Measurements from ENCODE around the gene GLDC.

The GLDC gene

GRCh38 chr9:6512085-6512657 lies 133.4 kb downstream of the GLDC start:
- H3K4me3 ChIP-seq (ENCODE audit: low read depth, low read length), result no peak overlapping the region

- no peak overlapping the region for H3K4me3 ChIP-seq (ENCODE audit: low read depth, low read length)
Observed at GRCh38 chr9:6506571-6506970, 139.0 kb downstream of the GLDC start.

GRCh38 chr9:6502399-6502798 lies 143.1 kb downstream of the GLDC start:
- H3K4me3 ChIP-seq (ENCODE audit: low read depth, low read length), result no peak overlapping the region

- H3K4me3 ChIP-seq (ENCODE audit: low read depth, low read length), result no peak overlapping the region
Observed at GRCh38 chr9:6501526-6502210, 143.9 kb downstream of the GLDC start.

DNA sequence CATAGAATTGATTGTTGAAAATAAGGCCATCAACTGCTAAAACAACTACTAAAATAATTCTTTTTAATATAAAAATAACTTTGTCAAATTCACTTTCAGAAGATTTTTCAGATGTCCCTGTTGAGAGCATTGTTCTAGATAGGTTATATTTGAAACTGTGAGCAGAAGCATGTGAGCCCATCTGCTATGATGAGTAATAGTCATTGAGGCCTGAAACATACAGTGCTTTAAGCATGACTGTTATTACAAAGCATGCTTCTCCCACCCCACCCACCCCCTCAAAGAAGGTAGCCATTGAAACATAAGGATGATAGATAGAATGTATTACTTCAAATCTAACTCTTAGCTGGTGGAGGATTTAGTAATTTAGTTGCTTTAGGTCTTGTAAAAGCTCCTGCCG lies 146.5 kb downstream of the GLDC start:
- H3K4me3 ChIP-seq (ENCODE audit: low read depth, low read length), result no peak overlapping the region

DNA sequence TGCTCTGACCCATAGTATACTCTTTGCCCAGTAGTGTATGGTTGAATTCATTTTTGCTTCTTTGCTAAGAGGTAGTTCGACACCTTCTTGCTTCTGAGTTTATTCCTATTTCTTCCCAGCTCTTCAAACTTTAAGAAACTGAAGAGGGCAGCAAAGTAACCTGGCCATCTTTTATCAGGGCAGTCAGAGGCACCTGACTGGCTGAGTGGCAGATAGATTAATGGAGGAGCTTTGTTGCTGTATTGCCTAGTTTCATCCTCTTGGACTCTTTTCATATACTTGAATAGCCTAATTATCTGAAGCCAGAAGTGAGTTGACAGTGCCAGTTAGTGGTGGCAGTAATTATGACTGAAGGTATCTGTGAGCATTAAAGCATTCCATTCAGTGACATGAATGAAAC lies 150.1 kb downstream of the GLDC start:
- no peak overlapping the region for H3K4me3 ChIP-seq (ENCODE audit: low read depth, low read length)

GRCh38 chr9:6490863-6491262 lies 154.7 kb downstream of the GLDC start:
- no peak overlapping the region for H3K4me3 ChIP-seq (ENCODE audit: low read depth, low read length)

DNA sequence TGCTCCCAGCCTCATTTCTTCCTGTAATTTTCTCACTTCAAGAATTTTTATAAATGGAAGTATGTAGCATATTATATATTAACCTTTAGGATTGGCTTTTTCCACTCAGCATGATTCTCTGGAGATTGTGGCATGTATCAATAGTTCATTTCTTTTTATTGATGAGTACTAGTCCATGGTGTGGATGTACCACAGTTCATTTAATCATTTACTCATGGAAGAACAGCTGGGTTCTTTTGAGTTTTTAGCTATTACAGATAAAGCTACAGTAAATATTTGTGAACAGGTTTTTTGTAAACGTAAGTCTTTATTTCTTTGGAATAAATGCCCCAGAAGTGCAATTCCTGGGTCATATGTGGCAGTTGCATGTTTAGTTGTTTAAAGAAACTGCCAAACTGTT lies 156.4 kb downstream of the GLDC start:
- no peak overlapping the region for H3K4me3 ChIP-seq (ENCODE audit: low read depth, low read length)

DNA sequence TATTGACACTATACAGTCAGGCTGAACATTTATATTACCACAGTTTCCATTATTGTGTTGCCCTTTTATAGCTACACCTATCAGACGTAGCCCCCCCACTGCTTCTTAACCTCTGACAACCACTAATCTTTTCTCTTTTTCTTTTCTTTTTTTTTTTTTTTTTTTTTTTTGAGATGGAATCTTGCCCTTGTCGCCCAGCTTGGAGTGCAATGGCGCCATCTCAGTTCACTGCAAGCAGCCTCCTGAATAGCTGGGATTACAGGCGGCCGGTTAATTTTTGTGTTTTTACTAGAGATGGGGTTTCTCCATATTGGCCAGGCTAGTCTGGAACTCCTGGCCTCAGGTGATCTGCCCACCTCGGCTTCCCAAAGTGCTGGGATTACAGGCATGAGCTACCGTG lies 157.1 kb downstream of the GLDC start:
- H3K4me3 ChIP-seq (ENCODE audit: low read depth, low read length), result no peak overlapping the region

- H3K4me3 ChIP-seq (ENCODE audit: low read depth, low read length), result no peak overlapping the region
Observed at GRCh38 chr9:6484210-6484609, 161.3 kb downstream of the GLDC start.

Measured in iPS-11a (cell line).